ENCODE measurements around the gene ANXA5.

Gene ANXA5

GRCh38 chr4:121648516-121648915 is 48.3 kb downstream of the ANXA5 start:
- H3K4me1 ChIP-seq (ENCODE audit: control insufficient read depth, insufficient read depth, low read length) = no peaks in the 10 kb centered on the region
- TF ChIP-seq ZNF843 (tag by site-specific recombination; IDR thresholded peaks at IDR 0.05) = no peak
- TF ChIP-seq ZBTB20 (tag by site-specific recombination; IDR thresholded peaks at IDR 0.05) = no peak
- no peak for TF ChIP-seq ZNF341 (tag by site-specific recombination; IDR thresholded peaks at IDR 0.05; ENCODE audit: low read depth)
- no peak for TF ChIP-seq HOXA7 (CRISPR knock-in tag; IDR thresholded peaks at IDR 0.05; ENCODE audit: borderline replicate concordance)
- TF ChIP-seq ZNF837 (tag by site-specific recombination; IDR thresholded peaks at IDR 0.05) = no peak
- no peak for TF ChIP-seq ZNF23 (tag by site-specific recombination; IDR thresholded peaks at IDR 0.05; ENCODE audit: borderline replicate concordance)
- no peak for TF ChIP-seq ZNF449 (tag by site-specific recombination; IDR thresholded peaks at IDR 0.05)
- no peak for TF ChIP-seq EGR2 (tag by site-specific recombination; IDR thresholded peaks at IDR 0.05; ENCODE audit: low read depth)
- TF ChIP-seq ZNF776 (tag by site-specific recombination; IDR thresholded peaks at IDR 0.05; ENCODE audit: borderline replicate concordance) = no peak
- TF ChIP-seq KLF7 (tag by site-specific recombination; IDR thresholded peaks at IDR 0.05; ENCODE audit: borderline replicate concordance) = no peak
- TF ChIP-seq OSR2 (tag by site-specific recombination; IDR thresholded peaks at IDR 0.05) = no peak
- no peak overlapping the region for H3K27ac ChIP-seq (ENCODE audit: extremely low read depth, low read depth, low read length)
- no peak overlapping the region for H3K4me3 ChIP-seq (ENCODE audit: low read depth, low read length)
- no peaks in the 10 kb centered on the region for H3K36me3 ChIP-seq (ENCODE audit: control insufficient read depth in 2 of 2, insufficient read depth in 1 of 2, low read length in 2 of 2)
- ChIA-PET POLR2A (no interaction called here), CTCF (interaction anchor here (0.5 kb wide), 1 partner anchor 39 kb away, joined by 5 read pairs; no protein-coding TSS in a partner anchor)
- no peaks in the 10 kb centered on the region for H3K9me3 ChIP-seq (ENCODE audit: control insufficient read depth, insufficient read depth, low read depth, low read length)

GRCh38 chr4:121642876-121643585 is 53.7 kb downstream of the ANXA5 start:
- H3K27ac ChIP-seq (ENCODE audit: extremely low read depth, low read depth, low read length) = no peak overlapping the region
- H3K4me3 ChIP-seq (ENCODE audit: low read depth, low read length) = no peak overlapping the region
- H3K36me3 ChIP-seq (ENCODE audit: control insufficient read depth in 2 of 2, insufficient read depth in 1 of 2, low read length in 2 of 2) = no peaks in the 10 kb centered on the region
- no peaks in the 10 kb centered on the region for H3K9me3 ChIP-seq (ENCODE audit: control insufficient read depth, insufficient read depth, low read depth, low read length)
- CTCF ChIA-PET = interaction anchor here (0.7 to 1.2 kb wide), 3 partner anchors 13 to 91 kb away, joined by 3 to 4 read pairs (median 3); no protein-coding TSS in a partner anchor
- POLR2A ChIA-PET = no interaction called here
- no peaks in the 10 kb centered on the region for H3K4me1 ChIP-seq (ENCODE audit: control insufficient read depth, insufficient read depth, low read length)
- no peak for TF ChIP-seq ZNF266 (tag by site-specific recombination; IDR thresholded peaks at IDR 0.05; ENCODE audit: low read depth)
- no peak for TF ChIP-seq ZNF629 (tag by site-specific recombination; IDR thresholded peaks at IDR 0.05)
- no peak for TF ChIP-seq ZNF549 (tag by site-specific recombination; IDR thresholded peaks at IDR 0.05)
- no peak for TF ChIP-seq ZSCAN30 (tag by site-specific recombination; IDR thresholded peaks at IDR 0.05)
- TF ChIP-seq ZNF626 (tag by site-specific recombination; IDR thresholded peaks at IDR 0.05) = no peak
- no peak for TF ChIP-seq WT1 (tag by site-specific recombination; IDR thresholded peaks at IDR 0.05)
- TF ChIP-seq PRDM2 (tag by site-specific recombination; IDR thresholded peaks at IDR 0.05; ENCODE audit: borderline replicate concordance) = no peak
- no peak for TF ChIP-seq ZNF76 (tag by site-specific recombination; IDR thresholded peaks at IDR 0.05; ENCODE audit: borderline replicate concordance, low read depth)
- no peak for TF ChIP-seq MYNN (tag by site-specific recombination; IDR thresholded peaks at IDR 0.05; ENCODE audit: borderline replicate concordance)
- TF ChIP-seq ZNF23 (tag by site-specific recombination; IDR thresholded peaks at IDR 0.05; ENCODE audit: borderline replicate concordance) = no peak
- no peak for TF ChIP-seq ZNF664 (tag by site-specific recombination; IDR thresholded peaks at IDR 0.05)
- TF ChIP-seq BCL11A (tag by site-specific recombination; IDR thresholded peaks at IDR 0.05; ENCODE audit: low read depth) = no peak
- TF ChIP-seq ZNF366 (tag by site-specific recombination; conservative IDR thresholded peaks at IDR 0.05) = no peak
- no peak for TF ChIP-seq ZFP41 (tag by site-specific recombination; IDR thresholded peaks at IDR 0.05; ENCODE audit: borderline replicate concordance)
- no peak for TF ChIP-seq ZNF157 (tag by site-specific recombination; IDR thresholded peaks at IDR 0.05)
- TF ChIP-seq KLF17 (tag by site-specific recombination; IDR thresholded peaks at IDR 0.05) = no peak

Measured in HEK293 (cell line).